Neural cell (in vitro differentiated cells): ENCODE data around the gene ZNF253. TPM values are rescaled to one million over a fixed set of nuclear protein-coding genes. Genes with fewer than 3 reads are reported as not detected.
"Not testable (repeated sequence)": the region's sequence is repeated elsewhere in the genome, so short reads cannot be mapped to it uniquely, and the experiment has no call there.

Experiments
- H2AFZ ChIP-seq: fragments of 200-600, 300-800 bp; sonication (generic), shearing (Covaris generic); 2 replicates; pipeline ENCODE4 v1.6.0; 2014; ENCODE audit warnings: low read depth, mild to moderate bottlenecking, antibody characterized with exemption, low read length, moderate library complexity
- H3F3A ChIP-seq: fragments of 200-600 bp; shearing (Covaris generic); 2 replicates; pipeline ENCODE4 v1.6.1; 2016; ENCODE audit warnings: mild to moderate bottlenecking, moderate library complexity, mixed read lengths, antibody characterized with exemption, low read length; ENCODE audit not compliant: insufficient read depth, poor library complexity, severe bottlenecking
- H3K27ac ChIP-seq: fragments of 200-600, 300-800 bp; sonication (generic), shearing (Covaris generic); 2 replicates; pipeline ENCODE4 v1.5.1; 2014; ENCODE audit warnings: mild to moderate bottlenecking, low read length, moderate library complexity
- H3K27me3 ChIP-seq: fragments of 300-800, 200-600 bp; sonication (generic), shearing (Covaris generic); 2 replicates; pipeline ENCODE4 v1.6.0; 2014; ENCODE audit warnings: mild to moderate bottlenecking, low read depth, low read length, moderate library complexity; ENCODE audit not compliant: insufficient read depth
- H3K36me3 ChIP-seq: fragments of 300-800, 200-600 bp; sonication (generic), shearing (Covaris generic); 2 replicates; pipeline ENCODE4 v1.5.1; 2014; ENCODE audit warnings: mild to moderate bottlenecking, antibody characterized with exemption, low read length, moderate library complexity; ENCODE audit not compliant: insufficient read depth
- H3K4me2 ChIP-seq: fragments of 300-800, 200-600 bp; sonication (generic), shearing (Covaris generic); 2 replicates; pipeline ENCODE4 v1.6.0; 2014; ENCODE audit warnings: mild to moderate bottlenecking, low read length
- H3K4me3 ChIP-seq: fragments of 300-800, 200-600 bp; sonication (generic), shearing (Covaris generic); 2 replicates; pipeline ENCODE4 v1.5.1; 2014; ENCODE audit warnings: mild to moderate bottlenecking, low read length, moderate library complexity
- H3K79me2 ChIP-seq: fragments of 200-600 bp; shearing (Covaris generic); replicated peaks from 2 replicates; pipeline ENCODE4 v1.6.0; 2014; ENCODE audit warnings: mild to moderate bottlenecking, low read length, moderate library complexity; ENCODE audit not compliant: insufficient read depth
- H3K9ac ChIP-seq: fragments of 300-800, 200-600 bp; sonication (generic), shearing (Covaris generic); 2 replicates; pipeline ENCODE4 v1.6.1; 2016; ENCODE audit warnings: mild to moderate bottlenecking, low read length, mixed read lengths
- H3K9me2 ChIP-seq: fragments of 200-600 bp; shearing (Covaris generic); 2 replicates; pipeline ENCODE4 v1.6.1; 2016; ENCODE audit warnings: mild to moderate bottlenecking, low read length, mixed read lengths; ENCODE audit not compliant: insufficient read depth
- H3K9me3 ChIP-seq: fragments of 200-600, 300-800 bp; sonication (generic), shearing (Covaris generic); 2 replicates; pipeline ENCODE4 v1.6.1; 2016; ENCODE audit warnings: mild to moderate bottlenecking, mixed run types, low read length, moderate library complexity, mixed read lengths
- H4K20me1 ChIP-seq: fragments of 200-600 bp; shearing (Covaris generic); 2 replicates; pipeline ENCODE4 v1.6.1; 2016; ENCODE audit warnings: mild to moderate bottlenecking, mixed run types; ENCODE audit not compliant: insufficient read depth
- EP300 ChIP-seq: fragments of 450-650 bp; conservative IDR thresholded peaks from 2 replicates; pipeline ENCODE4 v1.6.1; 2014; ENCODE audit warnings: antibody characterized with exemption, mild to moderate bottlenecking, moderate library complexity; ENCODE audit not compliant: poor library complexity, severe bottlenecking
- MXI1 ChIP-seq: fragments of 450-650 bp; conservative IDR thresholded peaks from 2 replicates; pipeline ENCODE4 v1.6.1; 2014; ENCODE audit warnings: antibody characterized with exemption, mild to moderate bottlenecking; ENCODE audit not compliant: poor library complexity, severe bottlenecking
- RAD21 ChIP-seq: fragments of 450-650 bp; conservative IDR thresholded peaks from 2 replicates; pipeline ENCODE4 v1.6.1; 2014; ENCODE audit warnings: antibody characterized with exemption, mild to moderate bottlenecking, moderate library complexity
- SMC3 ChIP-seq: fragments of 450-650 bp; conservative IDR thresholded peaks from 2 replicates; pipeline ENCODE4 v1.6.1; 2014; ENCODE audit warnings: antibody characterized with exemption, mild to moderate bottlenecking, moderate library complexity; ENCODE audit not compliant: poor library complexity
- TAF1 ChIP-seq: IDR thresholded peaks from 2 replicates; pipeline ENCODE4 v1.6.1; 2012; ENCODE audit warnings: low read depth
- polyA plus RNA-seq: library from polyadenylated mRNA; depleted of rRNA; stranded (reverse); fragments of >200 nt; gene quantifications from 2 replicates; pipeline ENCODE4 v1.2.3, GENCODE V29; 2014
- TF ChIP-seq, protein P1 (sequence below): fragments of 450-650 bp; IDR thresholded peaks from 2 replicates; pipeline ENCODE4 v1.5.1; 2014; ENCODE audit warnings: antibody characterized with exemption, mild to moderate bottlenecking, moderate library complexity; ENCODE audit not compliant: poor library complexity, severe bottlenecking
- TF ChIP-seq, protein P2 (sequence below): IDR thresholded peaks from 2 replicates; pipeline ENCODE4 v1.6.1; 2012; ENCODE audit warnings: borderline replicate concordance

ZNF253 gene
- polyA plus RNA-seq, 1 donor from 2014 or later, result 25.9 TPM

GRCh38 chr19:19866611-19867248 is 1.0 kb downstream of the ZNF253 start:
- H3K27me3 ChIP-seq, result no peaks in the 10 kb centered on the region
- H3K9ac ChIP-seq, result peak overlapping the region; percentile 96
- H3K79me2 ChIP-seq, result peaks cover 53% of the 10 kb centered on the region
- no peaks in the 10 kb centered on the region for H4K20me1 ChIP-seq
- no peaks in the 10 kb centered on the region for H3K9me3 ChIP-seq
- H3K27ac ChIP-seq, result peak overlapping the region; percentile 98
- no peak for TF ChIP-seq SMC3
- TF ChIP-seq MXI1, result peak; percentile 2
- TF ChIP-seq, protein P1, sequence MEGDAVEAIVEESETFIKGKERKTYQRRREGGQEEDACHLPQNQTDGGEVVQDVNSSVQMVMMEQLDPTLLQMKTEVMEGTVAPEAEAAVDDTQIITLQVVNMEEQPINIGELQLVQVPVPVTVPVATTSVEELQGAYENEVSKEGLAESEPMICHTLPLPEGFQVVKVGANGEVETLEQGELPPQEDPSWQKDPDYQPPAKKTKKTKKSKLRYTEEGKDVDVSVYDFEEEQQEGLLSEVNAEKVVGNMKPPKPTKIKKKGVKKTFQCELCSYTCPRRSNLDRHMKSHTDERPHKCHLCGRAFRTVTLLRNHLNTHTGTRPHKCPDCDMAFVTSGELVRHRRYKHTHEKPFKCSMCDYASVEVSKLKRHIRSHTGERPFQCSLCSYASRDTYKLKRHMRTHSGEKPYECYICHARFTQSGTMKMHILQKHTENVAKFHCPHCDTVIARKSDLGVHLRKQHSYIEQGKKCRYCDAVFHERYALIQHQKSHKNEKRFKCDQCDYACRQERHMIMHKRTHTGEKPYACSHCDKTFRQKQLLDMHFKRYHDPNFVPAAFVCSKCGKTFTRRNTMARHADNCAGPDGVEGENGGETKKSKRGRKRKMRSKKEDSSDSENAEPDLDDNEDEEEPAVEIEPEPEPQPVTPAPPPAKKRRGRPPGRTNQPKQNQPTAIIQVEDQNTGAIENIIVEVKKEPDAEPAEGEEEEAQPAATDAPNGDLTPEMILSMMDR, result no peak
- no peak for TF ChIP-seq RAD21
- TF ChIP-seq, protein P2, sequence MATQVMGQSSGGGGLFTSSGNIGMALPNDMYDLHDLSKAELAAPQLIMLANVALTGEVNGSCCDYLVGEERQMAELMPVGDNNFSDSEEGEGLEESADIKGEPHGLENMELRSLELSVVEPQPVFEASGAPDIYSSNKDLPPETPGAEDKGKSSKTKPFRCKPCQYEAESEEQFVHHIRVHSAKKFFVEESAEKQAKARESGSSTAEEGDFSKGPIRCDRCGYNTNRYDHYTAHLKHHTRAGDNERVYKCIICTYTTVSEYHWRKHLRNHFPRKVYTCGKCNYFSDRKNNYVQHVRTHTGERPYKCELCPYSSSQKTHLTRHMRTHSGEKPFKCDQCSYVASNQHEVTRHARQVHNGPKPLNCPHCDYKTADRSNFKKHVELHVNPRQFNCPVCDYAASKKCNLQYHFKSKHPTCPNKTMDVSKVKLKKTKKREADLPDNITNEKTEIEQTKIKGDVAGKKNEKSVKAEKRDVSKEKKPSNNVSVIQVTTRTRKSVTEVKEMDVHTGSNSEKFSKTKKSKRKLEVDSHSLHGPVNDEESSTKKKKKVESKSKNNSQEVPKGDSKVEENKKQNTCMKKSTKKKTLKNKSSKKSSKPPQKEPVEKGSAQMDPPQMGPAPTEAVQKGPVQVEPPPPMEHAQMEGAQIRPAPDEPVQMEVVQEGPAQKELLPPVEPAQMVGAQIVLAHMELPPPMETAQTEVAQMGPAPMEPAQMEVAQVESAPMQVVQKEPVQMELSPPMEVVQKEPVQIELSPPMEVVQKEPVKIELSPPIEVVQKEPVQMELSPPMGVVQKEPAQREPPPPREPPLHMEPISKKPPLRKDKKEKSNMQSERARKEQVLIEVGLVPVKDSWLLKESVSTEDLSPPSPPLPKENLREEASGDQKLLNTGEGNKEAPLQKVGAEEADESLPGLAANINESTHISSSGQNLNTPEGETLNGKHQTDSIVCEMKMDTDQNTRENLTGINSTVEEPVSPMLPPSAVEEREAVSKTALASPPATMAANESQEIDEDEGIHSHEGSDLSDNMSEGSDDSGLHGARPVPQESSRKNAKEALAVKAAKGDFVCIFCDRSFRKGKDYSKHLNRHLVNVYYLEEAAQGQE, result no peak
- TF ChIP-seq EP300, result no peak
- no peaks in the 10 kb centered on the region for H3F3A ChIP-seq
- H3K4me2 ChIP-seq, result peak overlapping the region; percentile 92
- H3K36me3 ChIP-seq, result no peaks in the 10 kb centered on the region
- H3K9me2 ChIP-seq, result no peaks in the 10 kb centered on the region
- peak overlapping the region; percentile 99 for H2AFZ ChIP-seq
- peak overlapping the region; percentile 87 for H3K4me3 ChIP-seq

DNA sequence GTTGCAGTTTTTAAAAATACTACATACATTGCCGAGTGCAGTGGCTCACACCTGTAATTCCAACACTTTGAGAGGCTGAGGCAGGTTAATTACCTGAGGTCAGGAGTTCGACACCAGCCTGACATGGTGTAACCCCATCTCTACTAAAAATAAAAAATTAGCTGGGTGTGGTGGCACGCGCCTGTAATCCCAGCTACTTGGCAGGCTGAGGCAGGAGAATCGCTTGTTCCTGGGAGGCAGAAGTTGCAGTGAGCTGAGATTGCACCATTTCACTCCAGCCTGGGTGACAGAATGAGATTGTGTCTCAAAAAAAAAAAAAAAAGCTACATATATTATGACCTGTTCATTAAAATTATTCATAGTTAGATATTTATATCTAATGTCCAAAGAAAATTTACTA is 4.4 kb downstream of the ZNF253 start:
- H3K27me3 ChIP-seq, H3K9me2 ChIP-seq, H4K20me1 ChIP-seq, H3K36me3 ChIP-seq, H3K27ac ChIP-seq, H3K4me3 ChIP-seq, H2AFZ ChIP-seq, H3K4me2 ChIP-seq, H3K9me3 ChIP-seq, H3F3A ChIP-seq, H3K9ac ChIP-seq: not testable (repeated sequence)
- H3K79me2 ChIP-seq, result peaks cover 84% of the 10 kb centered on the region

DNA sequence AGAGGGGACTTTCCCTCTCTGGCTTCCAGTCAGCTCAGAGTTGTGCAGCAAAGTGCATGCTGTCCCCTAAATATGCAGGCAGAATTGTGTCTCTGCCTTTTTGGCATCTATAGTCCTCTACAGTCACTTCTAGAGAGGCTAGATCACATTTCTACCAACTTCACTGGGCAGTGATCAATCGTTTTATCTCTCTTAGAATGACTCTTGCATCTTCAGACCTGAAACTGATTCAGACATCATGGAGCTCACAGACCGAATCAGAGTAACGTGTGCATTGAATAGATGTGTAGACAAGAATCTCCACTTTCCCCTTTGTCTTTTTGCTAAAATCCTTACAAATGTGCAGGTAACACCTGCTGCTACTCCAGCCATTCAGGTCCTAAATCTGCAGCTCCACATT is 6.2 kb downstream of the ZNF253 start:
- Histone ChIP-seq H3K4me3 (no peak overlapping the region), H3K79me2 (peaks cover 95% of the 10 kb centered on the region), H3K9me3 (peaks cover 7% of the 10 kb centered on the region), H3K9ac (no peak overlapping the region), H4K20me1 (no peaks in the 10 kb centered on the region), H3K36me3 (peaks cover 7% of the 10 kb centered on the region), H3K4me2 (no peak overlapping the region), H3K27ac (no peak overlapping the region), H3K9me2 (no peaks in the 10 kb centered on the region), H3K27me3 (no peaks in the 10 kb centered on the region), H3F3A (no peaks in the 10 kb centered on the region), H2AFZ (no peak overlapping the region)
- no peak for TF ChIP-seq TAF1
